SK-N-MC (cell line): ENCODE data around the gene REPS2.

ENCODE experiments used
- EZH2 ChIP-seq: fragments of 200-600 bp; sonication (generic); IDR thresholded peaks from one replicate; pipeline ENCODE4 v1.6.1; 2017; ENCODE audit warnings: antibody characterized with exemption
- POLR2AphosphoS5 ChIP-seq: IDR thresholded peaks from 2 replicates; pipeline ENCODE4 v1.6.1; 2012; ENCODE audit warnings: mild to moderate bottlenecking, low read depth, low read length, borderline replicate concordance

GRCh38 chrX:16957751-16958150 is 11.3 kb downstream of the REPS2 start:
- TF ChIP-seq EZH2 (no peak), POLR2AphosphoS5 (no peak)
